Type B pancreatic cell (in vitro differentiated cells): ENCODE data around the gene CCDC187. TPM values are rescaled to one million over a fixed set of nuclear protein-coding genes. Genes with fewer than 3 reads are reported as not detected.

ENCODE experiments used
- DNase-seq: peaks from one replicate; pipeline ENCODE4 v3.0.0; 2021; ENCODE audit warnings: mixed read lengths; ENCODE audit not compliant: unreplicated experiment; ENCODE audit errors: extremely low spot score
- H3K27ac Mint-ChIP-seq: 2 replicates; pipeline ENCODE4 v1.8.0; 2021; ENCODE audit warnings: mild to moderate bottlenecking, mixed read lengths
- H3K27me3 Mint-ChIP-seq: 2 replicates; pipeline ENCODE4 v1.8.0; 2021; ENCODE audit warnings: mixed read lengths
- H3K36me3 Mint-ChIP-seq: 2 replicates; pipeline ENCODE4 v1.8.0; 2021; ENCODE audit warnings: mixed read lengths
- H3K4me1 Mint-ChIP-seq: one replicate; pipeline ENCODE4 v1.8.0; 2021; ENCODE audit warnings: mixed read lengths; ENCODE audit not compliant: unreplicated experiment
- H3K4me3 Mint-ChIP-seq: 2 replicates; pipeline ENCODE4 v1.8.0; 2021; ENCODE audit warnings: mild to moderate bottlenecking, mixed read lengths
- H3K9me3 Mint-ChIP-seq: 2 replicates; pipeline ENCODE4 v1.8.0; 2021; ENCODE audit warnings: mixed read lengths
- total RNA-seq: library from RNA; stranded (reverse); gene quantifications from 2 replicates; pipeline ENCODE4 v1.2.1, GENCODE V29; 2021; ENCODE audit warnings: low replicate concordance
- TF ChIP-seq, protein P1 (sequence below): fragments of 200-600 bp; sonication (generic); conservative IDR thresholded peaks from 2 replicates; pipeline ENCODE4 v1.5.0; 2021; ENCODE audit warnings: antibody characterized with exemption, mild to moderate bottlenecking

The CCDC187 gene
- total RNA-seq, 1 donor from 2014 or later = 0.70 TPM

DNA sequence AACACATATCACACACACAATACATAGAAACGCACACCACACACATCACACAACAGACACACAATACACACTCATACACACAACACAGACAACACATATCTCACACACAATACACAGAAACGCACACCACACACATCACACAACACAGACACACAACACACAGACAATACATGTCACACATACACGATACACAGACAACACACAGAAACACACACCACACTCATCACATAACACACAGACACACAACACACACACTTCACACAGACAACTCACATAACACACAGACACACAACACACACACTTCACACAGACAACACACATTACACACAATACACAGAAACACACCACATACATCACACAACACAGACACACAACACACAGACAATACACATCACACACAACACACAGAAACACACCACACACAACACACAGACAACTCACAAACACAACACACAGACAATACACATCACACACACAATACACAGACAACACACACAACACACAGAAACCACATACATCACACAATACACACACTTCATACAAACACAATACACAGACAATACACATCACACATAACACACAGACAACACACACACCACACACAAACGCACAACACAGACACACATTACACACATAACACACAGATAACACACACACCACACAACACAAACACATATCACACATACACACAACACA, 4.3 kb upstream of the CCDC187 start:
- TF ChIP-seq, protein P1, sequence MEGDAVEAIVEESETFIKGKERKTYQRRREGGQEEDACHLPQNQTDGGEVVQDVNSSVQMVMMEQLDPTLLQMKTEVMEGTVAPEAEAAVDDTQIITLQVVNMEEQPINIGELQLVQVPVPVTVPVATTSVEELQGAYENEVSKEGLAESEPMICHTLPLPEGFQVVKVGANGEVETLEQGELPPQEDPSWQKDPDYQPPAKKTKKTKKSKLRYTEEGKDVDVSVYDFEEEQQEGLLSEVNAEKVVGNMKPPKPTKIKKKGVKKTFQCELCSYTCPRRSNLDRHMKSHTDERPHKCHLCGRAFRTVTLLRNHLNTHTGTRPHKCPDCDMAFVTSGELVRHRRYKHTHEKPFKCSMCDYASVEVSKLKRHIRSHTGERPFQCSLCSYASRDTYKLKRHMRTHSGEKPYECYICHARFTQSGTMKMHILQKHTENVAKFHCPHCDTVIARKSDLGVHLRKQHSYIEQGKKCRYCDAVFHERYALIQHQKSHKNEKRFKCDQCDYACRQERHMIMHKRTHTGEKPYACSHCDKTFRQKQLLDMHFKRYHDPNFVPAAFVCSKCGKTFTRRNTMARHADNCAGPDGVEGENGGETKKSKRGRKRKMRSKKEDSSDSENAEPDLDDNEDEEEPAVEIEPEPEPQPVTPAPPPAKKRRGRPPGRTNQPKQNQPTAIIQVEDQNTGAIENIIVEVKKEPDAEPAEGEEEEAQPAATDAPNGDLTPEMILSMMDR = no peak
- Mint-ChIP-seq H3K9me3 (no peaks in the 10 kb centered on the region), H3K27ac (no peak overlapping the region), H3K4me1 (no peaks in the 10 kb centered on the region), H3K27me3 (no peaks in the 10 kb centered on the region), H3K4me3 (no peak overlapping the region), H3K36me3 (no peaks in the 10 kb centered on the region)
- no peak for DNase-seq

DNA sequence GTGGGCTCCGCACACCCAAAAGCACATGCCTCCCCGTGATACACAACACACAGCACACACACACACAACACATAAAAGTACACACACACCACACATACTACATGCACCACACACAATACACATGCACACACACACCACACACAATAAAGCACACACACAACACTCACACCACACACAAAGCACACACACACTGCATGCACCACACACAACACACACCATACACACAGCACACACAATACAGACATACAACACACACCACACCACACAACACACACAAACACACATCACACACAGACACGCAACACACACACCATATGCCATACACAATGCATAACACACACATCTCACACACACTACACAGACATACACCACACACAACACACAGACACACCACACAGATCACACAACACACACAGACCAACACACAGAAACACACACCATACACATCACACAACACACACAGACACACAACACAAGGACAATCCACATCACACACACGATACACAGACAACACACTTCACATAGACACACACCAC, 3.4 kb upstream of the CCDC187 start:
- Mint-ChIP-seq H3K27ac (no peak overlapping the region), H3K36me3 (no peaks in the 10 kb centered on the region), H3K9me3 (no peaks in the 10 kb centered on the region), H3K4me3 (no peak overlapping the region), H3K27me3 (no peaks in the 10 kb centered on the region), H3K4me1 (no peaks in the 10 kb centered on the region)
- TF ChIP-seq, protein P1 = no peak
- no peak for DNase-seq

DNA sequence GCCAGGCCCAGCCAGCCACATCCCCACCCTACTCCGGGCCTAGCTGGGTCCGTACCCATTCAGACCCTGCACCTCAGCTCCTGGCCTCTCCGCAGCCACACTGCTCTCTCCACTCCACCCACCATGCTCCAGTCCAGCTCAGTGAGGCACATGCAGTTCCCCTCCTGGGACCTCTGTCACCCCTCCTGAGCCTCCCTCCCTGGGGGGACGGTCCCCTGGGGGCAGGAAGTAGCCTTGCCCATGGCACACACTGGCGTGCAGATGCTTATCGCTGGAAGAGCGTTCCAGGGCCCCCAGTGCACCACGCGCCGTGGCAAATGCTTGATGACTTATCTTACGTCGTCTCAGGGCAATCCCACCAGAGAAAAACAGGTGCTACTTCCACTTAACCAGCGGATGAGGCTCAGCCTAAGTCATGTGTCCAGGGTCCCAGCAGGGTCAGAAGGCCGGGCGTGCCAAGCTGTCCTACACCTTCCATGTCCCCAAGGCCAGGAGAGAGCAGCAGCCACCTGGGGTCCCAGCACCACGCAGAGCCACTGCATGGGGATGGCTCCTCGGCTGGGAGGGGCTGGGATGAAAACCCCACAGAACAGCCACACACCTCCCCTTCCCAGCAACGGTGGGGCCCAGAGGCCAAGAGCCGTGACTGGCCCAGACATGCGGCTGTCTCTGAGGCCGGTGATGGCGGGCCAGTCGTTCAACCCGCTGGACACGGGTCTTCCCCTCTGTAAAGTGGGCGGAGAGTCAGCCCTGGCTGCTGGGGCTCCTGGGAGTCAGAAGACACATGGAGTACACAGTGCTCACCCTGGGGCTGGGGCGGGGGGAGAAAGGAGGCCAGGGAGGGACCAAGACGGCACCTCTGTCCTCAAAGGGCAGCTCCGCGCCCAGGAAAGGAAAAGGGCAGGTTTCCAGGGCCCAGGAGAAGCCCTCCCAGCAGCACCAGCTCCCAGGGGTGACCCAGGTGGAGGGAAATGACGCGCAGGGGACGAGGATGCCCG, 2.6 kb upstream of the CCDC187 start:
- no peak for DNase-seq
- H3K4me1 Mint-ChIP-seq = no peaks in the 10 kb centered on the region
- no peak overlapping the region for H3K4me3 Mint-ChIP-seq
- no peaks in the 10 kb centered on the region for H3K36me3 Mint-ChIP-seq
- H3K27ac Mint-ChIP-seq = no peak overlapping the region
- TF ChIP-seq, protein P1 = no peak
- no peaks in the 10 kb centered on the region for H3K9me3 Mint-ChIP-seq
- H3K27me3 Mint-ChIP-seq = no peaks in the 10 kb centered on the region

DNA sequence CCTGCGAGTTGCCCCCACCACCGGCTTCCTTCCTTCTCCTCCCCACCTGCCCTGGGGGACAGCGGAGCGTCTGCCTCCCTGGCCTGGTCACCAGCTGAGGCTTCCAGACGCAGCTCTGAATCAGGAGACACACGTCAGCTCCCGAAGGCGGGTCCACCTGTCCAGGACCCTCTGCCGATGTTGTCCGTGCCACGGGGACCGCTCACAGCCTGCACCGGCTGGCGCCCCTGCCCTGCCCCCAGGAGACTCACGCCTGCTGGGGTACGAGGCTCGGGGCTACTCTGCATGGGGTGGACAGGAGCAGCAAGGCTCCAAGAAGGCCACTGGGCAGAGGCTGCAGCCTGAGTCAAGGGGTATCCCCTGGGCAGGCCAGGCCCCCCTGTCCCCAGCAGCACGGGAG, 1.9 kb upstream of the CCDC187 start:
- no peaks in the 10 kb centered on the region for H3K36me3 Mint-ChIP-seq
- DNase-seq = no peak
- no peak overlapping the region for H3K27ac Mint-ChIP-seq
- H3K4me1 Mint-ChIP-seq = no peaks in the 10 kb centered on the region
- H3K9me3 Mint-ChIP-seq = no peaks in the 10 kb centered on the region
- H3K4me3 Mint-ChIP-seq = no peak overlapping the region
- no peaks in the 10 kb centered on the region for H3K27me3 Mint-ChIP-seq
- TF ChIP-seq, protein P1 = no peak

DNA sequence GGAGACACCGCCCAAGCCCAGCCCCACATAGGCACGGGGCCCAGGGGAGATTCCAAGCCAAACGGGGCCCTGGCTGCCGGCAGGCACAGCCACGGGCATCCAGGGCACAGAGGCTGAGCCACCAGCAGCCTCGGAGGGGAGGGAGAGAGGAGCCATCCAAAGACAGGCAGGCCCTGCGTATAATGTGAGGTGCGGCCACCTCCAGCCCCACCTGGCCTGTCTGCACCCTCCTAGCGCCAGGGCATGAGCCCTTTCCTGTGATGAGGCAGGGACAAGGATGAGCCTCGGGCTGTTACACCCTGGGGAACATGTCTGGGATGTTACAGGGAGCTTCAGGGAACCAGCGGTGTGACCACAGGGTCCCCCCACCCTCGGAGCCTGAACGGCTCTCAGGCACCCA, 1.1 kb upstream of the CCDC187 start:
- H3K9me3 Mint-ChIP-seq = no peaks in the 10 kb centered on the region
- no peaks in the 10 kb centered on the region for H3K36me3 Mint-ChIP-seq
- H3K27me3 Mint-ChIP-seq = no peaks in the 10 kb centered on the region
- H3K27ac Mint-ChIP-seq = no peak overlapping the region
- no peak overlapping the region for H3K4me3 Mint-ChIP-seq
- TF ChIP-seq, protein P1 = no peak
- no peak for DNase-seq
- H3K4me1 Mint-ChIP-seq = no peaks in the 10 kb centered on the region
